Adipocyte (in vitro differentiated cells): ENCODE measurements around the gene AFDN.

ENCODE experiments used
- DNase-seq: peaks from one replicate; pipeline ENCODE4 v3.0.0-alpha.2; 2015; ENCODE audit warnings: low read depth
- H3K27me3 ChIP-seq: replicated peaks from 2 replicates; pipeline ENCODE4 v1.7.0; 2013; ENCODE audit warnings: mild to moderate bottlenecking, low read length, moderate library complexity; ENCODE audit not compliant: control insufficient read depth, insufficient read depth
- H3K36me3 ChIP-seq: 2 replicates; pipeline ENCODE4 v1.7.0; 2013; ENCODE audit warnings: low read length, mild to moderate bottlenecking, moderate library complexity; ENCODE audit not compliant: control insufficient read depth, insufficient read depth, severe bottlenecking
- H3K4me1 ChIP-seq: 2 replicates; pipeline ENCODE4 v1.7.0; 2013; ENCODE audit warnings: mild to moderate bottlenecking, low read length, moderate library complexity; ENCODE audit not compliant: control insufficient read depth, insufficient read depth
- H3K4me3 ChIP-seq: 2 replicates; pipeline ENCODE4 v1.7.0; 2013; ENCODE audit warnings: mild to moderate bottlenecking, low read length, moderate library complexity
- H3K9ac ChIP-seq: 2 replicates; pipeline ENCODE4 v1.7.0; 2013; ENCODE audit warnings: mild to moderate bottlenecking, low read length, moderate library complexity
- H3K9me3 ChIP-seq: 2 replicates; pipeline ENCODE4 v1.7.0; 2013; ENCODE audit warnings: mild to moderate bottlenecking, low read length, moderate library complexity; ENCODE audit not compliant: control insufficient read depth

Gene AFDN

DNA sequence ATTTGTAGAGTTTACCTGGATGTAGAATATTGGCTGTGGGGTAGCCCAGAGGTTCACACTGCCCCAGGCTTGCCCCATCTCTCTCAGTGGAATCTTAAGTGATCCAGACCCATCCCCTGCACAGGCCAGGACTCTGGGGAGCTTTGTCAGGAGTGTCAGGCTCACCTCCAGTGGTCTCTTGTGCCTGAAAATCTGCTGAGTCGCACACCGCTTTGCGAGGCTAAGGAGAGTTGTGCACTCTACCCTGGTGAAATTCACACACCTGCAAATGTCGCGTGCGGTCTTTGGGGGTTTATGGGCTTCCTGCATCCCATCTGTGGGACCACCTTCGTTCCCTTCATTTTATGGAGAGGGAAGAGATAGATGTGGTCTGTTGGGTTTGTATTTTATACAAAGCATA is 107.1 kb downstream of the AFDN start:
- H3K4me1 ChIP-seq = no peaks in the 10 kb centered on the region
- no peak overlapping the region for H3K4me3 ChIP-seq
- no peaks in the 10 kb centered on the region for H3K27me3 ChIP-seq
- DNase-seq = no peak
- H3K9me3 ChIP-seq = no peaks in the 10 kb centered on the region
- no peak overlapping the region for H3K9ac ChIP-seq
- H3K36me3 ChIP-seq = peaks cover 4% of the 10 kb centered on the region

GRCh38 chr6:167934426-167934864 is 107.7 kb downstream of the AFDN start:
- Histone ChIP-seq H3K9ac (no peak overlapping the region), H3K27me3 (no peaks in the 10 kb centered on the region), H3K4me1 (no peaks in the 10 kb centered on the region), H3K36me3 (peaks cover 4% of the 10 kb centered on the region), H3K9me3 (no peaks in the 10 kb centered on the region), H3K4me3 (no peak overlapping the region)
- no peak for DNase-seq

- H3K9me3 ChIP-seq = no peaks in the 10 kb centered on the region
- H3K9ac ChIP-seq = no peak overlapping the region
- H3K4me3 ChIP-seq = no peak overlapping the region
- no peak for DNase-seq
- no peaks in the 10 kb centered on the region for H3K4me1 ChIP-seq
- H3K27me3 ChIP-seq = no peaks in the 10 kb centered on the region
- H3K36me3 ChIP-seq = peaks cover 4% of the 10 kb centered on the region
Measured at GRCh38 chr6:167936051-167936450, 109.3 kb downstream of the AFDN start.

GRCh38 chr6:167937301-167937700 is 110.6 kb downstream of the AFDN start:
- Histone ChIP-seq H3K4me3 (no peak overlapping the region), H3K4me1 (no peaks in the 10 kb centered on the region), H3K9me3 (no peaks in the 10 kb centered on the region), H3K9ac (no peak overlapping the region), H3K36me3 (peaks cover 4% of the 10 kb centered on the region), H3K27me3 (no peaks in the 10 kb centered on the region)
- no peak for DNase-seq

DNA sequence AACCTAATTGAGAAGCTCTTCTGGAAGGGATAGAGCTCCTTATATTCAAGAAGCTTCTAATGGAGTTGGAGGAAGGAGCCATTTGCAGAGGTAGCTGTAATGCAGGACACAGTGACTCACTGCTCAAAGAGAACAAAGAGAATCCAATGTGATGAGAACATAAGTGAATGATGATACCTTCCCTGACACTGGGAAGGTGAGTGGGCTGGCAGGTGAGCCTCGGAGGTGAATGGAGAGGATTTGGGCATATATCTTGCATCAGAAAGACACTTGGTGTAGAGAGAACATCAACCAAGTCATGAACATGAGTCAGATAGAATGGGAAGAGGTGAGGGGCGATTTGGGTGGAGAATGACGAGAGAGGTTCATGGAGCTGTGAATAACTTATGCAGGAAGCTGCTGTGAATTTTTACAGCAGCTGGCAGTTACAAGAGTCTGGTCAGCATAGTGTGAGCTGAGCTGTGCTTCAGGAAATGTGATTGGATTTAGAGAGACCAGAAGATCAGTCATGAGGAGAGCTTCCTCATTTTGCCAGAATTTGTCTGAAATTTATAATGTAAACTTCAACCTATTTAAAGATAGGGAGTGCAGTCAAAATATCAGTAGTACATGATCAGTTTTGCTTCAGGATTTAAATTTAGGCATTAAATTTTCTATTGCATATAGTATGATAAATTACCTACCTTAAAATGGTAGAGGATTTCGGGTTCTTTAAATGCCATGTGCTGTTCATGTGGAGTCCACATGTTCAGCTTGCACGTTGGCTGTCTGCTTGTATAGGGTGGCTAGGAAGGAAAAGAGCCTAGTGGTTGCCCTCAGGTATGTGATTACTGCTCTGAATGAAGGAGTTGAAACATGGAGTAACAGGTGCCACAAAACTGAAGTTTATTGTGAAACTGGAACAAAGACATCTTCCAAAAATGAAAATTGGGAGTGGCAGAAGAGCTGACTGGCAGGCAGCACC is 111.5 kb downstream of the AFDN start:
- no peaks in the 10 kb centered on the region for H3K9me3 ChIP-seq
- H3K4me3 ChIP-seq = no peak overlapping the region
- H3K36me3 ChIP-seq = peaks cover 5% of the 10 kb centered on the region
- no peak overlapping the region for H3K9ac ChIP-seq
- no peaks in the 10 kb centered on the region for H3K4me1 ChIP-seq
- no peak for DNase-seq
- no peaks in the 10 kb centered on the region for H3K27me3 ChIP-seq

DNA sequence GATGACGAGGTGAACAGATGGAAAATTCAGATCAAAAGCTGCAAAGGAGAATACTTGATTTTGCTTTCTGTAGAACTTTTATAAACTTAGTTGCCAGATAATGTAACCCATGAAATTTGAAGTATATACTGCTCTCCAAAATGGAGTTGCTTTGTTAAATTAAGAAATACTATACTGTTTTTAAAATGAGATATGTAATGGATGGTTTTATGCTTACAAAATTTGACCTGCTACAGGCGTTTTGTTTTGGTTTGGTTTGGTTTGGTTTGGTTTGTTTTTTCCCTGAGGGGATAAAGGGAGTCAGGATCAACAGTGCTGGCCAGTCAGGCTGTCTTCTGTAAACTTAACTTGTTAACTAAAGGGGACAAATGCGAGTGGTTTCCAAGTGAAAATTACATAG is 115.1 kb downstream of the AFDN start:
- Histone ChIP-seq H3K36me3 (peaks cover 35% of the 10 kb centered on the region), H3K27me3 (no peaks in the 10 kb centered on the region), H3K4me3 (no peak overlapping the region), H3K4me1 (no peaks in the 10 kb centered on the region), H3K9ac (no peak overlapping the region), H3K9me3 (no peaks in the 10 kb centered on the region)
- DNase-seq = no peak

GRCh38 chr6:167944130-167944529 is 117.4 kb downstream of the AFDN start:
- Histone ChIP-seq H3K36me3 (peaks cover 45% of the 10 kb centered on the region), H3K4me3 (no peak overlapping the region), H3K27me3 (no peaks in the 10 kb centered on the region), H3K4me1 (no peaks in the 10 kb centered on the region), H3K9ac (no peak overlapping the region), H3K9me3 (no peaks in the 10 kb centered on the region)
- DNase-seq = no peak

GRCh38 chr6:167946007-167946406 is 119.3 kb downstream of the AFDN start:
- Histone ChIP-seq H3K4me3 (no peak overlapping the region), H3K4me1 (no peaks in the 10 kb centered on the region), H3K27me3 (no peaks in the 10 kb centered on the region), H3K9ac (no peak overlapping the region), H3K9me3 (no peaks in the 10 kb centered on the region), H3K36me3 (peaks cover 60% of the 10 kb centered on the region)
- no peak for DNase-seq

GRCh38 chr6:167946604-167947003 is 119.9 kb downstream of the AFDN start:
- H3K36me3 ChIP-seq = peaks cover 65% of the 10 kb centered on the region
- H3K27me3 ChIP-seq = no peaks in the 10 kb centered on the region

DNA sequence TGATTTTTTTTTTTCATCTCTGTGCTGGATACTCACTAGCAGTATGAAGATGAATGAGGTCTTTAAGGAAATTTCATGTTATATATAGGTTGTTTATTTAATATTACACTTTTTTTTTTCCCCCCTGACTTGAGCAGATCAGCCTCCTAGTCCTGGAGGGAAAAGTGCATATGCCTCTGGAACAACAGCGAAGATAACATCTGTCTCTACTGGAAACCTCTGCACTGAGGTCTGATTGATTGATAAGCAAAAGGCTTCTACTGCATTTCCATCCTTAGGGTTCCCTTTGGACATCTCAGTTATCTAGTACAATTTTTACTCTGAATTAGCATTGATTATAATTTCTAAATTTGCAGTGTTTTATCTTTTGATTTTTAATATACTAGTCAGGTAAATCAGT is 121.0 kb downstream of the AFDN start:
- DNase-seq = no peak
- Histone ChIP-seq H3K27me3 (no peaks in the 10 kb centered on the region), H3K4me3 (no peak overlapping the region), H3K4me1 (no peaks in the 10 kb centered on the region), H3K9ac (no peak overlapping the region), H3K36me3 (peaks cover 71% of the 10 kb centered on the region), H3K9me3 (no peaks in the 10 kb centered on the region)

More at GRCh38 chr6:167946604-167947003, 119.9 kb downstream of the AFDN start:
- no peak overlapping the region for H3K9ac ChIP-seq
- H3K9me3 ChIP-seq = no peaks in the 10 kb centered on the region
- H3K4me3 ChIP-seq = no peak overlapping the region
- H3K4me1 ChIP-seq = no peaks in the 10 kb centered on the region
- DNase-seq = no peak

DNA sequence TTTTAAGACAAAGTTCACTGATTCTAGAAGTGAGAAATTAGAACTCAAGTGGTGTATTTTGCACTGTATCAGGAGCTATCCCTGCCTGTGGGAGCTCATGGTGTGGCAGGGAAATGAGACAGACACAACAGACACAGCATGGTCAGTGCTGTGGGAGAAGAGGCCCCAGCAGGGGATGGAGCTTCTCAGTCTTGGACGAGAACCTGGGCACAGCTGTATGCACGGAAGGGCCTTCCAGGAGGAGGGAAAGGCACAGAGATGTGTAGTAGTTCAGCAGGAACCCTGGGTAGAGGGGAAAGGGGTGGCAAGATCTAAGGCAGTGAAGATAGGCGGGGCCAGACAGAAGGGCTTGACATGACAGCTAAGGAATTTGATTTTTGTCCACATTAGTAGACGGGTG is 122.0 kb downstream of the AFDN start:
- peaks cover 67% of the 10 kb centered on the region for H3K36me3 ChIP-seq

More for the DNA sequence above, 122.0 kb downstream of the AFDN start:
- Histone ChIP-seq H3K9me3 (no peaks in the 10 kb centered on the region), H3K9ac (no peak overlapping the region), H3K4me3 (no peak overlapping the region), H3K4me1 (no peaks in the 10 kb centered on the region), H3K27me3 (no peaks in the 10 kb centered on the region)
- DNase-seq = no peak
